Measurements from ENCODE around the gene MYO5A.
A peak's percentile ranks its signal among the peaks of the same experiment; 100 is the strongest.
"Not testable (repeated sequence)": the region's sequence is repeated elsewhere in the genome, so short reads cannot be mapped to it uniquely, and the experiment has no call there.

The MYO5A gene

DNA sequence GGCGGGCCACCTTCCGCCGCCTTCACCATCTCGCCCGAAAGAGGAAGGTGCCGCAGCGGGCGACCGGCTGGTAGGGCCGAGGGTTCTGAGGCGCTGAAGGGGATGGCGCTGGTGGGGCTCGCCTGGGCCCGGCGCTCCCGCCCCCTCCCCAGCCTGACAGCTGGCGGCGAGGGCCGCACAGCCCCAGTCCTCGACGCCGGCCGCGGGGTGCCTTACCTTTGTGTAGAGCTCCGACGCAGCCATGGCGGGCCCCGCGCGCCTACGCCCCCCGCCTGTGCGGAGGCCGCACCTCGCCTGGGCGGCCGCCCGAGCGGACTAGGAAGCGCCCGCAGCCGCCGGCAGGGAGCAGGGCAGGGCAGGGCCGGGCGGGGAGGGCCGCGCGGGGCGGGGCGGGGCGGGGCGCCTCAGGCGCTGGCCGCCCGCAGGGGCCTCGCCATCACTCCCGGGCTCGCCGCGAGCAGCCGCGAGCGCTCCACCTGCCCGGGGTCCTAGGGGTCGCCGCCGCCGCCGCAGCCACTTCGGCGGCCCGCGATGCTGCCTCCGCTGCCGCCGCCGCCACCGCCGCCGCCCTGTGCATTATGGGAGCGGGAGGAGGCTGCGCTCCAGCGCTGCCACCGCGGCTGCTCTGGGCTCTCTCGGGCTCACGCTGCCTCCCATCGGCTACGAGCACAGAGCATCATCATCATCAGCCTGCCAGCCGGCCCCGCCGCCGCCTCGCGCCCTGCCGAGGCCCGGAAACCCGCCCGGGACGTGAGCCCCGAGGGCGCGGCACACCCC is at the start of gene MYO5A:
TSS of gene MYO5A (minus strand) at position 317 of the 777 bp plus-strand sequence. CDS start at position 243, 74 bp downstream.
- peak; percentile 50 for DNase-seq

DNA sequence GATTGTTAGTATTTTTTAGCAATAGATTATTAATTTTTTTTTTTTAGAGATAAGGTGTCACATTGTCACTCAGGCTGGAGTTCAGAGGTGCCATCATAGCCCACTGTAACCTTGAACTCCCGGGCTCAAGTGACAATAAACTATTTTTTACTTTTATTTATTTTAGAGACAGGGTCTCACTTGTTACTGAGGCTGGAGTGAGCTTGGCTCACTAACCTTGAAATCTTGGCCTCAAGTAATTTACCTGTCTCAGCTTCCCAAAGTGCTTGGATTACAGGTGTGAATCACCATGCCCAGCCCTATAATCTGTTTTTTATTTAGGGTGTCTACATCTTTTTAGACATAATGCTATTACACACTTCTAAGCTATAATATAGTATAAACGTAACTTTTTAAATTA is 48.0 kb upstream of the MYO5A start:
- DNase-seq = no peak

DNA sequence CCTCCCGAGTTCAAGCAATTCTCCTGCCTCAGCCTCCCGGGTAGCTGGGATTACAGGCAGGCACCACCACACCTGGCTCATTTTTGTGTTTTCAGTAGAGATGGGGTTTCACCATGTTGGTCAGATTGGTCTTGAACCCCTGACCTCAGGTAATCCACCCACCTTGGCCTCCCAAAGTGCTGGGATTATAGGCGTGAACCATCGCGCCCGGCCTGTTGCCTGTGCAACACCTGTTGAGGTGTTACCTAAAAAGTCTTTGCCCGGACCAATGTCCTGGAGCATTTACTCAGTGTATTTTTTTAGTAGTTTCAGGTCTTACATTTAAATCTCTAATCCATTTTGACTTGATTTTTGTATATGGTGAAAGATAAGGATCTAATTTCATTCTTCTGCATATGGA is 46.9 kb upstream of the MYO5A start:
- DNase-seq = not testable (repeated sequence)

DNA sequence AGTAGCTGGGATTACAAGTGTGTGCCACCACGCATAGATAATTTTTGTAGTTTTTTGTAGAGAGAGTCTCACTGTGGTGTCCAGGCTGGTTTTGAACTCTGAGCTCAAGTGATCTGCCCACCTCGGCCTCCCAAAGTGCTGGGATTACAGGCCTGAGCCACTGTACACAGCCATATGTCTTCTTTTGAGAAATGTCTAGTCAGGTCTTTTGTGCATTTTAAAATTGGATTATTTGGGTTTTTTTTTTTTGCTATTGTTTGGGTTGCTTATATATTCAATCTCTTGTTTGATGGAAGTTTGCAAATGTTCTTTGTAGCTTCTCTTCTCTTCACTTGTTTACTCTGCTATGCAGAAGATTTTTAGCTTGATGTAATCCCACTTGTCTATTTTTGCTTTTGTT is 46.4 kb upstream of the MYO5A start:
- DNase-seq = no peak

DNA sequence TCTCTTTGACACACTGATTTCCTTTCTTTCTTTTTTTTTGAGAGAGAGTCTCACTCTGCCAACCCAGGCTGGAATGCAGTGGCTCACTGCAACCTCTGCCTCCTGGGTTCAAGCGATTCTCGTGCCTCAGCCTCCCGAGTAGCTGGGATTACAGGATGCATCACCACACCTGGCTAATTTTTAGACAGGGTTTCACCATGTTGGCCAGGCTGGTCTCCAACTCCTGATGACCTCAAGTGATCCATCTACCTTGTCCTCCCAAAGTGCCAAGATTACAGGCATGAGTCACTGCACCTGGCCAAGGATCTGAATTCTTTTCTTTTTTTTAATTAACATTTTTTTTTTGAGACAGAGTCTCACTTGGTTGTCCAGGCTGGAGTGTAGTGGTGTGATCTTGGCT is 45.9 kb upstream of the MYO5A start:
- not testable (repeated sequence) for DNase-seq

DNA sequence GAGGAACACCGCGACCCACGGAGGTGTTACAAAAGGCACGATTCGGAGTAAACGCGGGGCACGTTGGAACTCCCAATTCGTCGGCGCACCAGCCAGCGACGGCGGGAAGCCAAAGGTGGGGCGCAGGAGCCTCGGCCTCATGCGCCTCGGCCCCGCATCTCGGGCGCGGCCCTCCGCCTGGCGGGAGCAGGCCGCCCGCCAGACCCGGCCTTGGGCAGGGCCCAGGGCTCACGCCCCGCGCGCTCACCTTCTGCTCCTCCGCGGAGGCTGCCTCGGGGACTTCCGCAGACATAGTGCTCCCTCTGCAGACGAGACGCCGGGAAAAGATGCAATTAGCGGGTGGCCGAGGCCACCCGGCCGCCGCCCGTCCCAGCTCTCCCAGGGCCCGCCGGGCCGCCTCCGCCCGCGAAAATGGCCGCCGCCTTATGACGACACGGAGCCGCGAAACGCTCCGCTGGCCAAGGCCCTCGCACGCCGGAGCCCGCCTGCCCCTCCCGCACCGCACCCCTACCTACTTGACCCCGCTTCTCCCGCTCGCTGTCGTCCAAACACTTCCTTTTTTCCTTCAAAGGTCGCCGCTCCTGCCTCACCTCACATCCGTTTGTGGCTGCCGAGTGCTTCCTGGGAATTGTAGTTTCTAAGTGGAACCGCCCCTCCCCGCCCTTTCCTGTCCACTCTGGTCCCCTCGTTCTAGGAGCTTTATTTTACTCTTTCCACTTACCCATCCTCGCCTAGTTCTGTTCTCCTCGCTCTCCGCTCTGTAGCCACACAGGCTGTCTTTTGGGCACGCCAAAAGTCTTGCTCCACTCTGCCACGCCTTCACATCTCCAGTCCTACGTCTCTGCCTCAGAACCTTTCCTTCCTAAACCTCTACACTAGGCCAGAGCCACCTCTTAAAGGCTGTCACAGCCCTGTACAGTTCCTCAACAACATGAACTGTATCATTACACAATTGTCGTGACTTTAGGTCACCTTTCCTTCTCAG is 40.2 kb upstream of the MYO5A start, which contains the start of gene ARPP19:
TSS of gene ARPP19 (minus strand) at position 430 of the 985 bp plus-strand sequence. CDS start at position 292, 138 bp downstream.
- DNase-seq = peak; percentile 95

DNA sequence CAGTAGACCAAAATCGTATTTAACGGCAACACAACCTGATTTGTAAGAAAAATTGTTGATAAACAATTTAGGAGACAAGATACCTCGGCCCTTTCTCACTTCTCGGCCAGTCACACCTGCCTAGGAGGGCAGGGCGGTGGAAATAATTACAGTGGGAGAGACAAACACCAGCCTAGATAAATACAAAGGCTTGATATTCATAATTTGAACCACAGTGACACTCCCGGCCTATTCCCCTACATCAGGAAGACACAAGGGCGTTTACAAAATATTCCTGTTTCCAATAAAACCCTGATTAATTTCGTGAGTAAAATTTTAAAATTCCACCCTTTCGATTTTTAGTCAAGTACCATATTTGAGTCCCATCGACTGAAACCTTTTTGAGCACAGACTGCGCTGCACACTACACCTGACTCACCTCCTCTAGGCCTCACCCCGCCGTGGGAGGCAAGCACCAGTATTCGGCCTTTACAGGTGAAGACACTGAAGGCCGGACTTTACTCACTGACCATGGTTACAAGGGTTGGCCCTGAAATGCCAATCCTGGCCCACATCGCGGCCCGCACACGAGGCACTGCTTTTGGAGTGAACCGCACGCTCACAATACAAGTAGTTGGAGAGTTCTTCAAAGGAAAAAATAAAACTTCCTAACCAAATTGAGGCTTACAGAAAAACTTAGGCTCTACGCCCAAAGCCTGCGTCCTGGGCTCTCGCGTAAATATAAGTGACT is 39.4 kb upstream of the MYO5A start:
- DNase-seq = peak; percentile 17

DNA sequence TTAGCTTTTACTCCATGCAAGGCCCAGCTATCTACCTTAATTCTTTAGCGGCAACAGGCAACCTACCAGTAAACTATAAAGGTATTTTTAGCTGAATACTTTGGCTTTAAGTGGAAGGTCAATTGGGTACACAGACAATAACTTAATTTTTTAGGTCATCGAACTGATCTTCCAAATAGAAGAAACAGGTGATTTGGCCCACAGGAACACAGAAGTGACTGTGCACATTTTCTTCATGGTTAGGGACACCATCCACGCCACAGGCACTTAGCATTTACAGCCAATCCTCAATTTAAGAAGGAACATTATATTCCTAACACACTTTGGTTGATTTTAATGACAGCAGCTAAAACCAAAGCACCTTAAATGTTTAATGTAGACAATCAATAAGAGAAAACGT is 38.2 kb upstream of the MYO5A start:
- no peak for DNase-seq

DNA sequence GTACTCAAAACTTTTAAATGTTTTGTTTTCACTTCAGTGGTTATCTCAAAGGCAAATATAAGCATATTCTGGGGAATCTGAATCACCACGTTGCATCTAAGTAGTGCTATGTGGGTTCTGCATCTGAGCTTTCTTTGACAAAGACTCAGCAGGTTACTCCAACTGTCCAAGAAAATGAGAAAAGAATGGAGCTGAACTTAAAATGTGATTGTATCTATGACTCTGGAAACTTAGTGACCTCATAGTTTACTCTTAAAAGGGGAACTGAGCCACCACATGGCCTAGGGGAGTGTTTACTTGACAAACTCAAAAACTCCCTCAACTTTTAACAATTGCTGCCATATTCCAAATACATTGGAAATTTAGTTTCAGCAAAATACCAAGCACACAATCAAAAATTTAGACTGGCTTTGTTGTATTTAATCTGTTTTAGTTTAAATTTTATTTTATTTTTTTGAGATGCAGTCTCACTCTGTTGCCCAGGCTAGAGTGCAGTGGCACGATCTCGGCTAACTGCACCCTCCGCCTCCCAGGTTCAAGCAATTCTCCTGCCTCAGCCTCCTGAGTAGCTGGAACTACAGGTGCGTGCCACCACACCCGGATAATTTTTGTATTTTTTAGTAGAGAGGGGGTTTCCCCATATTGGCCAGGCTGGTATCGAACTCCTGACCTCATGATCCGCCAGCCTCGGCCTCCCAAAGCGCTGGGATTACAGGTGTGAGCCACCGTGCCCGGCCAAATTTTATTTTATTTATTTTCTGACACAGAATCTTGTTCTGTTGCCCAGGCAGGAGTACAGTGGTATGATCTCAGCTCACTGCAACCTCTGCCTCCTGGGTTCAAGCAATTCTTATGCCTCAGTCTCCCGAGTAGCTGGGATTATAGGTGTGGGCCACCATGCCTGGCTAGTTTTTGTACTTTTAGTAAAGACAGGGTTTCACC is 37.0 kb upstream of the MYO5A start:
- not testable (repeated sequence) for DNase-seq

DNA sequence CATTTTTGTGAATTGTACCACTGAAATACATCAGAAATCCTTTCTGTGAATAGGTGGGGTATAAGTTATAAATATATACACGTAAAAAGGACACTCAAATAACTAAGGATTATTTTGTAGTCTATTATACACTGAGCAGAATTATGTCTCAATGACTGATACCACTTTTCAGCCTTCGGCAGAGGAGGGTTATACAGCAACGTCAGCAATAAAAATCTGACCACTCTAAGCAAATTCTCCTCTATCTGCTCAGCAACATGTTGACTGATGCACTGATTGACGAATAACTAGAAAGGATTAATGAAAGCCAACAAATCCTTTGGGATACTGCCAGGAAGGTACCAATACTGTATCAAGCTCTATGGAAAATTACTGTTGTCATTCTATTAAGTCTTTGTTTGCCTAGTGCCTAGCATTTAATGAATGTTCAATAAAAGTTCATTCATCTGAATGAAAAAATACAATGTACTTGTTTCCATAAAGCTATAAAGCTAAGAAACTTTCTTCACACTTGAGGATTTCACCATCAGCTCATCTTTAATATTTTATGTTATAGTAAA is 34.9 kb upstream of the MYO5A start:
- peak; percentile 6 for DNase-seq

DNA sequence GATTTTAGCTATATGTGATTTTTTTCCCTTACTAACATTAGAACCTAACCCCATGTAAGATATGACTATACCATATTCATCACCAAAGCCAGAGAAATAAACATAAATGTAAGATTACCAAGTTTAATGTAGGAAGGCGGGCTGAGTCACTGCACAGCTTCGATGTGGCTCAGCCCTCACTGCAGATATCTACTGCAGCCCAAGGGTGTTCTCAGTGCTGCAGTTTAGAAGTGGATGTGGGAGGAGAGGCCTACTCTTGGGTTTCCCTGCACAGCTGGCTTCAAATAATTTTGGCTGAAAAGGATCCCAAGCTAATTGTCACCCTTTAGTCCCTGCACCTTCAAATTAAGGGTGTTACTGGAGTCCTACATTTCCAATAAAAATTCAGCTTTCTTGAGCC is 30.9 kb upstream of the MYO5A start:
- DNase-seq = no peak

DNA sequence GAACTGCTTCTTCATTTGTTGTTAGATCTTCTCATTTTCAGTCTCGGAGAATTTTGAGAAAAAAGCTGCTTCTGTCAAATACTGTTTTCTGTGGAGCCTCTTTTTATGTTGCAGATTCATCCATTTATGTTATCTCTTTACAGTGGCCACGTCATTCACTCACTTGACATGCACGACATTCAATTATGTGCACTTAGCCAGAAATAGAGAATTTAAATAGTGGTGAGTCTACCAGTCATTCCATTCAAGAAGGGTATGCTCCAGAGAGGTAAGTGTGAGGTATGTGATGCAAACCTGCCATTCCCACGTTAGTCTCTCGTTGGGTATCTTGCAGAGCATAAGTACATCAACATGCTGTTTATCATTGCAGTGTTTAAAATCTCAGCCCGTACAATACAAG is 30.3 kb upstream of the MYO5A start:
- no peak for DNase-seq

DNA sequence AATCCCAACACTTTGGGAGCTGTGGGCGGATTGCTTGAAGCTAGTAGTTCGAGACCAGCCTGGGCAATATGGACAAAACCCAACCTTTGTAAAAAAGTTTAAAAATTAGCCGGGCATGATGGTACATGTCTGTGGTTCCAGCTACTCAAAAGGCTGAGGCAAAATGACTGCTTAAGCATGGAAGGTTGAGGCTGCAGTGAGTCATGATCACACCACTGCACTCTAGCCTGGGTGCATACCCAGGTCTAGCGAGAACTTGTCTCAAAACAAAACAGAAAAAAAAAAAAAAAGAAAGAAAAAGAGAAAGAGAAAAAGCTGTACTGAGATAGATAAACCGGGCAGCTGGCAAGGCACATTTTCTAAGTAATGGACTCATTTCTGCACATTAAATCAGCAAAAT is 29.5 kb upstream of the MYO5A start:
- DNase-seq = no peak

DNA sequence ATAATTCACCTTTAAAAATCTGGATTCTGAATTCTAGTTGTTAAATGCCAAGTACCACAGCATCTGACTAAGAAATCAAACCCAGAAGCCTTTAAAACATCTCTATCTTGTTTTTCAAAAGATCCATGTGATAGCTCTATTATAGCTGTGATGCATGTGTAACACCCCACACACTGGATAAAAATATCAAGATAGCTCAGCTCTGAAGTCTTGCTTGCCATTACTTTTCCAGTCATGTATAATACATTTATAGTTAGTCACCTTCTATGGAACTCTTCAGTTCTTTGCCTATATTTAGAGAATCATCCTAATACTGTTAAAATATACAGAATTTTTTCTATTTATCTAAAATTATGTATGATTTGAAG is 28.6 kb upstream of the MYO5A start:
- no peak for DNase-seq

DNA sequence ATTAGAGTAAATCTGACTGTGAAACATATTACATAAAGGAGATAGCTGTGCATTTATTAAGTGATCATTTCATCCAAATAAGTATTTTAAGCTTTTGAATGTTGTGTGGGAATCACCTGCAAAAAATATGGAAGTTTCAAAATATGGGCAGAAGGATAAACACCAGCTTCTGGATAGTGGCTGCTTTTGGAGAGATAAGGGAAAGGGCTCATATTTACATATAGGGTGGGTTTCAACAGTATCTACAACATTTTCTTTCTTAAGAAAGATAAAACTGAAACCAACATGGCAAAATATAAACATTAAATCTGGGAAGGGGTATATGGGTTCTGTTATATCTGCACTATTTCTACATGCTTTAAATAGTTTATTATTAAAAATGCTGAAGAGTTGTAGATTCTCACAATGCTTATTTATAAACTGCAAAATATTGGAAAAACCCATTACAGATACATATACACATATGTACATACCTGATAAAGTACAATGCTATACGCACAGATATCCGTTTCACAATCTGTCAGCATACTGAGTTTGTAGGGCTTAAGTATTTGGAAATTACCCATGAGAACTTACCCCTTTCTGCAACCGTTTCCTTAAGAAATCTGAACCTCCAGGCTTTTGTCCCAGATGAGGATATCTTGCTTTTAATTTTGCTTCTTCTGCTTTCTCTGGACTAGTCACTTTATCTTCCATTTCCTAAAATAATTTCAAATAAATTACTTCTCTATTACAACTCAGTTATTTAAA is 28.0 kb upstream of the MYO5A start:
- DNase-seq = no peak

DNA sequence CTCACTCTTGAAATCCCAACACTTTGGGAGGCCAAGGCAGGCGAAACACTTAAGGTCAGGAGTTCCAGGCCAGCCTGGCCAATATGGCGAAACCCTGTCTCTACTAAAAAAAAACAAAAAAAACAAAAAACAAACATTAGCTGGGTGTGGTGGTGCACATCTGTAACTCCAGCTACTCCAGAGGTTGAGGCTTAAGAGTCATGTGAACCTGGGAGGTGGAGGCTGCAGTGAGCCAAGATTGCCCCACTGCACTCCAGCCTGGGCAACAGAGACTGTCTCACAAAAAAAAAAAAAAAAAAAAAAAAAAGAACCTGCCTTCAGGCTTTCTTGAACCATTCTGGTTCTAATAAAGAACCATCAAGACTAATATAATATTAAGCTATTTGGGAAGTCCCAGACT is 23.6 kb upstream of the MYO5A start:
- no peak for DNase-seq

DNA sequence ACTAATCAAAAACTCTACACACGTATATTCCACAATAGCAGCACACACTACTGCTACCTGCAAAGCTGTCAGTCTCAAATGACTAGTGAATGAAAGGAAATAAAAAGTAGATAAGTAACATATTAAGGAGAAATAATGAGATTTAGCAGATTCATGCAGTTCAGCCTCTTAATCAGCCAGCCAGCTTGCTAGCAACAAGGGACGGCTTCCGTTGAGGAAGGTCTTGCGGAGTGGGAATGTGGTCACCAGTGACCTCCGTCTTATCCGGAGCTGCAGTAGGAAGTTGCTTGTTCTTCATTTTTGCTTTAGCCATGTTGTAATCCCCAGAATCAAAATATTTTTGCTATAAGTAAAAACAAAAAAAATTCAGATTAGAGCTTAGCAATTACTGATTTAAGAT is 23.1 kb upstream of the MYO5A start:
- DNase-seq = no peak

DNA sequence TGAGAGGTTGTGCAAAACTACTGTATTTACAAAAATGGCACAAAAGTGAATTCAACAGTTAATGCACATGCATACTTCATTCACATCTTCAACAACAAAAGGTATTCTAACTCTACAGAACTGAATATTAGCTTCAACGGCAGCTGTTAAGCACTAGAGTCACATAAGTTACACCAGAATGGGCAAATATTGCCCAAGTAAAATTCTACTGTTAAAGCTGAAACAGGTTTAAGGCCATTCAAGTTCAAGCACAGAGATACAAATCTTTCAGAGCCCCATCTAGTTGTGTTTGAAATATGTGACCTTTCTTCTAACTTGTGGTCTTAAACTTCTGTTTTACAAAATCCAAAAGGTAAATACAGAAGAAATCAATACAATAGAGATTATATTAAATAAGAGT is 22.5 kb upstream of the MYO5A start:
- not testable (repeated sequence) for DNase-seq

DNA sequence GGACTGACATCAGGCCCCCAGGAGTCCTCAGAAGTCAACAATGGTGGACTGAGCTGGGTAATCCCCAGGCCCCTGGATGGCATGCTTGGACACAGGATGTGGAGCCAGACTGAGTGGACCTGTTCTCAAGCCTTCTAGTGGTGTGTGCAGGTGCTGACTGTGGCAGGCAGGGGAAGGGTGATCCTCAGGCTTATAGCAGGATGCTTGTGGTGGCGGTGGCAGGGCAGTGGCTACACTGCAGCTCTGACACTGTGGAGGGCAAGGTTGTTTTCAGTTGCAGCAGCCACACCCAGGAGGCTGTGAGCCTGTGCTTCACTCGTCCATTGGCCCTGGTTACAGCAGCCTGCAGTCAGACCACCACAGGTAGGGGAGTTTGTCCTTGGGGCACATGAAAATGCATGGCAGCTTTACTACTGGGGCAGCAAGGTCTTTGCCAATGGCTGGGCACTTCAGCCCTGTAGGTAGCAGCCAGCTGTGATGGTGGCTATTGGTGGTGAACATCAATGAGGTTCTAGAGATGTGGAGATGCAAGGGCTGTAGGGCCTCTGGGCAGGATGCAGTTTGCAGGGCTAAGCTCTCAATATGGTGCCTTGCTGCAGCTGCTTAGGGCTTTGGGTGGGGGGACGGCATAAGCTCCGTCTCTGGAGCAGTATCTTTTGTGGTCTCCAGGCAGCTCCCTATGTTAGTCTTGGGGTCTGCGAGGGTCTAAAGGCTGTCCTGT is 17.5 kb upstream of the MYO5A start:
- DNase-seq = no peak

DNA sequence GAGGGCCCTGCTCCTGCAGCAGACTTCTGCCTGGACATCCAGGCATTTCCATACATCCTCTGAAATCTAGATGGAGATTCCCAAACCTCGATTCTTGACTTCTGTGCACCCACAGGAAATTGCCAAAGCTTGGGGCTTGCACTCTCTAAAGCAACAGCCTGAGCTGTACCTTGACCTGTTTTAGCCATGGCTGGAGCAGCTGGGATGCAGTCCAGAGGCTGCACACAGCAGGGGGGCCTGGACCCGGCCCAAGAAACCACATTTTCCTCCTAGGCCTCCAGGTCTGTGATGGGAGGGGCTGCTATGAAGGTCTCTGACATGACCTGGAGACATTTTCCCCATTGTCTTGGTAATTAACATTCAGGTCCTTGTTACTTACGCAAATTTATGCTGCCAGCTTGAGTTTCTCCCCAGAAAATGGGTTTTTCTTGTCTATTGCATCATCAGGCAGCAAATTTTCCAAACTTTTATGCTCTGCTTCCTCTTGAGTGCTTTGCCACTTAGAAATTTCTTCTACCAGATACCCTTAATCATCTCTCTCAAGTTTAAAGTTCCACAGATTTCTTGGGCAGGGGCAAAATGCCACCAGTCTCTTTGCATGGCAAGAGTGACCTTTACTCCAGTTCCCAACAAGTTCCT is 11.8 kb upstream of the MYO5A start:
- no peak for DNase-seq

Data from NCI-H774 (cell line).